A549 (cell line): ENCODE data around the gene SLC2A13. TPM values are rescaled to one million over a fixed set of nuclear protein-coding genes. Genes with fewer than 3 reads are reported as not detected.
A peak's percentile ranks its signal among the peaks of the same experiment; 100 is the strongest.

Experiments used
- ATAC-seq, 2 experiments: fragments of 200-7000 bp in 1 of 2; fragments of >200 bp in 1 of 2; cut with Nextera tagmentation in 1 of 2; cut with Tn5 transposase in 1 of 2; 3 replicates each; pipeline versions ENCODE4 v1.8.0 to v1.9.1; 2018 to 2020; ENCODE audit warnings: mild to moderate bottlenecking in 1 of 2, moderate library complexity in 1 of 2
- CTCF ChIA-PET: fragments of 300-600 bp; sonication (Branson Sonifier 250); formaldehyde crosslinking; extraction: SDS; loops from one replicate; lab custom pipeline; 2021; ENCODE audit warnings: antibody characterized with exemption, inconsistent platforms; lab: Yijun Ruan, JAX
- POLR2A ChIA-PET: fragments of 350-600 bp; formaldehyde crosslinking; extraction: SDS; loops from one replicate; lab custom pipeline; 2021; ENCODE audit warnings: antibody characterized with exemption, inconsistent platforms; lab: Yijun Ruan, JAX
- DNase-seq, 2 experiments: peaks; one replicate each; pipeline versions ENCODE4 v3.0.0 to v3.0.0-alpha.2; 2011 to 2016; ENCODE audit warnings: low read depth in 1 of 2, low spot score in 1 of 2
- FAIRE-seq: peaks from 2 replicates; lab custom pipeline; 2011; peaks lifted over from hg19 to GRCh38; lab: Jason Lieb, UNC
- H3K27ac ChIP-seq, 2 experiments: fragments of >200 bp; sonication (Bioruptor Twin); formaldehyde crosslinking; 3 replicates each; pipeline ENCODE4 v1.5.1; 2016 to 2017
- H3K4me1 ChIP-seq: fragments of >200 bp; sonication (Bioruptor Twin); formaldehyde crosslinking; 3 replicates; pipeline ENCODE4 v1.6.1; 2016
- H3K4me2 ChIP-seq: fragments of >200 bp; sonication (Bioruptor Twin); formaldehyde crosslinking; 3 replicates; pipeline ENCODE4 v1.6.1; 2016
- H3K4me3 ChIP-seq: fragments of >200 bp; sonication (Bioruptor Twin); formaldehyde crosslinking; 3 replicates; pipeline ENCODE4 v1.5.1; 2016
- H3K9me3 ChIP-seq: fragments of >200 bp; sonication (Bioruptor Twin); formaldehyde crosslinking; 3 replicates; pipeline ENCODE4 v1.6.1; 2016
- ATOH8 ChIP-seq: fragments of 250-450 bp; sonication (Bioruptor Pico); IDR thresholded peaks from 2 replicates; pipeline ENCODE4 v1.5.0; 2020; ENCODE audit warnings: low read depth, mild to moderate bottlenecking, moderate library complexity
- BHLHE40 ChIP-seq: IDR thresholded peaks from 2 replicates; pipeline ENCODE4 v1.6.1; 2012; ENCODE audit warnings: low read depth, low read length, inconsistent platforms
- CBX8 ChIP-seq: fragments of 200-600 bp; sonication (generic); IDR thresholded peaks from 2 replicates; pipeline ENCODE4 v1.6.1; 2016
- E2F6 ChIP-seq: IDR thresholded peaks from 2 replicates; pipeline ENCODE4 v1.6.1; 2012; ENCODE audit warnings: low read depth, borderline replicate concordance
- EHF ChIP-seq: fragments of 250-450 bp; sonication (Bioruptor Pico); IDR thresholded peaks from 2 replicates; pipeline ENCODE4 v1.5.0; 2020; ENCODE audit warnings: mild to moderate bottlenecking
- ELK1 ChIP-seq: fragments of 150-350 bp; IDR thresholded peaks from 2 replicates; pipeline ENCODE4 v1.6.1; 2014; ENCODE audit warnings: low read depth, mild to moderate bottlenecking, low read length
- ESRRA ChIP-seq: fragments of 150-350 bp; IDR thresholded peaks from 2 replicates; pipeline ENCODE4 v1.6.1; 2014; ENCODE audit warnings: mild to moderate bottlenecking, low read length, borderline replicate concordance
- FOSL2 ChIP-seq, 2 experiments: fragments of 450-650 bp in 1 of 2; fragments of >200 bp in 1 of 2; sonication (Bioruptor Twin) in 1 of 2; formaldehyde crosslinking; IDR thresholded peaks; 2 replicates each; pipeline versions ENCODE4 v1.5.0 to v1.6.1; 2016 to 2020; ENCODE audit warnings: mild to moderate bottlenecking in 1 of 2, moderate library complexity in 1 of 2
- GATA3 ChIP-seq: IDR thresholded peaks from 2 replicates; pipeline ENCODE4 v1.6.1; 2012; ENCODE audit warnings: borderline replicate concordance
- HEYL ChIP-seq: fragments of 250-450 bp; sonication (Bioruptor Pico); IDR thresholded peaks from 2 replicates; pipeline ENCODE4 v1.8.0; 2021; ENCODE audit warnings: mild to moderate bottlenecking, moderate library complexity
- HOXA7 ChIP-seq: fragments of 250-450 bp; sonication (Bioruptor Pico); IDR thresholded peaks from 2 replicates; pipeline ENCODE4 v1.5.0; 2020; ENCODE audit warnings: mild to moderate bottlenecking, moderate library complexity
- HOXB13 ChIP-seq: fragments of 250-450 bp; sonication (Bioruptor Pico); IDR thresholded peaks from 2 replicates; pipeline ENCODE4 v1.5.0; 2020; ENCODE audit warnings: low read depth, mild to moderate bottlenecking, moderate library complexity
- HOXB5 ChIP-seq: fragments of 250-450 bp; sonication (Bioruptor Pico); IDR thresholded peaks from 2 replicates; pipeline ENCODE4 v1.5.0; 2020; ENCODE audit warnings: mild to moderate bottlenecking, moderate library complexity
- JUNB ChIP-seq: fragments of >200 bp; sonication (Bioruptor Twin); formaldehyde crosslinking; IDR thresholded peaks from 2 replicates; pipeline ENCODE4 v1.6.1; 2016
- MAFK ChIP-seq: fragments of 450-650 bp; IDR thresholded peaks from 2 replicates; pipeline ENCODE4 v1.6.1; 2014; ENCODE audit not compliant: partially characterized antibody
- MAZ ChIP-seq: fragments of 150-350 bp; IDR thresholded peaks from 2 replicates; pipeline ENCODE4 v1.6.1; 2014; ENCODE audit warnings: antibody characterized with exemption, low read depth, low read length, borderline replicate concordance
- MYC ChIP-seq: IDR thresholded peaks from 2 replicates; pipeline ENCODE4 v1.6.1; 2012; ENCODE audit warnings: mild to moderate bottlenecking, inconsistent platforms, low read length, improper control_type of control experiment, borderline replicate concordance
- NPAS2 ChIP-seq: fragments of 250-450 bp; sonication (Bioruptor Pico); IDR thresholded peaks from 2 replicates; pipeline ENCODE4 v1.8.0; 2022; ENCODE audit warnings: mild to moderate bottlenecking, moderate library complexity, borderline replicate concordance
- POLR2A ChIP-seq: IDR thresholded peaks from 2 replicates; pipeline ENCODE4 v1.6.1; 2012; ENCODE audit warnings: mild to moderate bottlenecking, low read length
- POLR2AphosphoS2 ChIP-seq: conservative IDR thresholded peaks from 2 replicates; pipeline ENCODE4 v1.6.1; 2012; ENCODE audit warnings: low read length, improper control_type of control experiment, inconsistent platforms
- RAD21 ChIP-seq, 2 experiments: fragments of >200 bp in 1 of 2; sonication (Bioruptor Twin) in 1 of 2; formaldehyde crosslinking in 1 of 2; IDR thresholded peaks in 1 of 2; conservative IDR thresholded peaks in 1 of 2; 2 replicates in 1 of 2; 3 replicates in 1 of 2; pipeline ENCODE4 v1.6.1; 2012 to 2018; ENCODE audit warnings: inconsistent platforms in 1 of 2
- RCOR1 ChIP-seq: fragments of 150-350 bp; IDR thresholded peaks from 2 replicates; pipeline ENCODE4 v1.6.1; 2014; ENCODE audit warnings: antibody characterized with exemption, low read length, low read depth
- REST ChIP-seq: fragments of 200-600 bp; sonication (generic); IDR thresholded peaks from 2 replicates; pipeline ENCODE4 v1.6.1; 2016; ENCODE audit warnings: antibody characterized with exemption, mild to moderate bottlenecking, moderate library complexity
- SREBF2 ChIP-seq: fragments of 450-650 bp; IDR thresholded peaks from 2 replicates; pipeline ENCODE4 v1.6.1; 2014; ENCODE audit warnings: mild to moderate bottlenecking, moderate library complexity
- TP53 ChIP-seq: fragments of 250-450 bp; sonication (Bioruptor Pico); IDR thresholded peaks from 2 replicates; pipeline ENCODE4 v1.5.0; 2021; ENCODE audit warnings: mild to moderate bottlenecking, moderate library complexity
- ZC3H11A ChIP-seq: fragments of 450-650 bp; IDR thresholded peaks from 2 replicates; pipeline ENCODE4 v1.6.1; 2014; ENCODE audit warnings: antibody characterized with exemption, mild to moderate bottlenecking
- ZNF302 ChIP-seq: fragments of 250-450 bp; sonication (Bioruptor Pico); IDR thresholded peaks from 2 replicates; pipeline ENCODE4 v1.9.0; 2021; ENCODE audit warnings: inconsistent platforms, mild to moderate bottlenecking, moderate library complexity
- WGBS: methylation state at CpG from one replicate; pipeline ENCODE4 v1.1.6; 2017; ENCODE audit errors: missing lambda C conversion rate; 5-methylcytosine and 5-hydroxymethylcytosine counted together
- polyA plus RNA-seq, 4 experiments: library from polyadenylated mRNA; depleted of rRNA in 3 of 4; stranded (reverse); fragments of >200 nt; fragmentation: RNase III in 1 of 4; extraction: RNeasy Plus Mini Kit Qiagen cat#74134 plus additional on column Dnase treatment in 1 of 4; gene quantifications; 2 replicates in 3 of 4; 3 replicates in 1 of 4; pipeline ENCODE4 v1.2.3, GENCODE V29; 2011 to 2017
- TF ChIP-seq, protein P1 (sequence below): fragments of 250-450 bp; sonication (Bioruptor Pico); IDR thresholded peaks from 2 replicates; pipeline ENCODE4 v1.5.0; 2021; ENCODE audit warnings: mild to moderate bottlenecking, moderate library complexity, borderline replicate concordance

The SLC2A13 gene
- polyA plus RNA-seq, 2 of the 4 experiments (the other 2 are of a cell fraction) = 4.5 to 8.2 TPM

- ATAC-seq = no peak
- H3K4me1 ChIP-seq = no peaks in the 10 kb centered on the region
- CTCF ChIA-PET = no interaction called here
- 71% methylated on average over 2 of the region's 2 CpGs for WGBS
- TF ChIP-seq POLR2AphosphoS2 (no peak), ELK1 (no peak), MAFK (no peak), ZNF302 (CRISPR knock-in tag) (no peak), ESRRA (no peak), POLR2A (no peak), HEYL (CRISPR knock-in tag) (no peak), HOXA7 (no peak), REST (no peak), TP53 (CRISPR knock-in tag) (no peak), RAD21 (conservative IDR thresholded peaks at IDR 0.05 in 1 of 2, IDR thresholded peaks at IDR 0.05 in 1 of 2) (no peak), SREBF2 (no peak), RCOR1 (no peak), NPAS2 (CRISPR knock-in tag) (no peak), MYC (no peak), E2F6 (no peak), ZC3H11A (no peak), FOSL2 (IDR thresholded peaks at IDR 0.05) (no peak), FOSL2 (CRISPR knock-in tag; IDR thresholded peaks at IDR 0.05) (no peak), BHLHE40 (no peak), ATOH8 (CRISPR knock-in tag) (no peak)
- TF ChIP-seq, all 56 proteins: peak for 0
- FAIRE-seq (peak; percentile 36), DNase-seq (no peak)
- H3K4me3 ChIP-seq = no peak overlapping the region
- H3K27ac ChIP-seq = no peak overlapping the region
- no peak overlapping the region for H3K4me2 ChIP-seq
- POLR2A ChIA-PET = no interaction called here
- no peaks in the 10 kb centered on the region for H3K9me3 ChIP-seq
Observed at GRCh38 chr12:39884616-39885125, 221.2 kb downstream of the SLC2A13 start.

GRCh38 chr12:39883411-39883810 is 222.5 kb downstream of the SLC2A13 start:
- no peak overlapping the region for H3K27ac ChIP-seq
- 44% methylated on average over 2 of the region's 2 CpGs for WGBS
- no peak overlapping the region for H3K4me3 ChIP-seq
- H3K9me3 ChIP-seq = peaks cover 8% of the 10 kb centered on the region; the same call in 1 of the 3 replicates
- no peak for FAIRE-seq
- CTCF ChIA-PET = interaction anchor here (1.1 kb wide), 1 partner anchor 10 kb away, joined by 3 read pairs; no protein-coding TSS in a partner anchor
- POLR2A ChIA-PET = no interaction called here
- no peak for DNase-seq
- no peak for ATAC-seq
- H3K4me1 ChIP-seq = no peaks in the 10 kb centered on the region
- no peak overlapping the region for H3K4me2 ChIP-seq
- TF ChIP-seq MAZ (no peak), HOXB13 (CRISPR knock-in tag) (no peak), HOXB5 (CRISPR knock-in tag) (no peak), NPAS2 (CRISPR knock-in tag) (no peak), JUNB (no peak), CBX8 (no peak), GATA3 (no peak), EHF (CRISPR knock-in tag) (no peak), E2F6 (no peak)
- TF ChIP-seq, protein P1, sequence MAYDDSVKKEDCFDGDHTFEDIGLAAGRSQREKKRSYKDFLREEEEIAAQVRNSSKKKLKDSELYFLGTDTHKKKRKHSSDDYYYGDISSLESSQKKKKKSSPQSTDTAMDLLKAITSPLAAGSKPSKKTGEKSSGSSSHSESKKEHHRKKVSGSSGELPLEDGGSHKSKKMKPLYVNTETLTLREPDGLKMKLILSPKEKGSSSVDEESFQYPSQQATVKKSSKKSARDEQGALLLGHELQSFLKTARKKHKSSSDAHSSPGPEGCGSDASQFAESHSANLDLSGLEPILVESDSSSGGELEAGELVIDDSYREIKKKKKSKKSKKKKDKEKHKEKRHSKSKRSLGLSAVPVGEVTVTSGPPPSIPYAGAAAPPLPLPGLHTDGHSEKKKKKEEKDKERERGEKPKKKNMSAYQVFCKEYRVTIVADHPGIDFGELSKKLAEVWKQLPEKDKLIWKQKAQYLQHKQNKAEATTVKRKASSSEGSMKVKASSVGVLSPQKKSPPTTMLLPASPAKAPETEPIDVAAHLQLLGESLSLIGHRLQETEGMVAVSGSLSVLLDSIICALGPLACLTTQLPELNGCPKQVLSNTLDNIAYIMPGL = no peak
